K562 (cell line): ENCODE measurements around the gene SLC9A3. TPM values are rescaled to one million over a fixed set of nuclear protein-coding genes. Genes with fewer than 3 reads are reported as not detected.

Experiments used
- ATAC-seq: fragments of 200-7000 bp; cut with Tn5 transposase; 3 replicates; pipeline ENCODE4 v1.9.1; 2020; ENCODE audit warnings: moderate library complexity
- BruUV-seq: library from RNA; stranded (reverse); fragments of 400-500 nt; replicated peaks from 2 replicates; lab custom pipeline; 2021; lab: Mats Ljungman, UMichigan
- CTCF ChIA-PET: fragments of 300-600 bp; formaldehyde crosslinking; extraction: SDS; loops from one replicate; lab custom pipeline; 2021; ENCODE audit warnings: low intra/inter-chr PET ratio; lab: Yijun Ruan, JAX
- POLR2A ChIA-PET: fragments of 300-600, 350-650 bp; sonication (Branson Sonifier 250); formaldehyde crosslinking; extraction: SDS; loops from one replicate; lab custom pipeline; 2021; ENCODE audit warnings: antibody characterized with exemption, inconsistent platforms; lab: Yijun Ruan, JAX
- DNase-seq, 4 experiments: peaks; one replicate each; pipeline versions ENCODE4 v3.0.0 to v3.0.0-alpha.2; 2011 to 2018; ENCODE audit warnings: low spot score in 3 of 4, mixed read lengths in 3 of 4; ENCODE audit errors: extremely low read depth in 1 of 4
- FAIRE-seq: peaks from 2 replicates; lab custom pipeline; 2011; peaks lifted over from hg19 to GRCh38; lab: Jason Lieb, UNC
- H2AFZ ChIP-seq: 2 replicates; pipeline ENCODE4 v1.6.0; 2011; ENCODE audit warnings: low read depth, low read length, control low read depth, inconsistent platforms
- H3K27ac ChIP-seq: fragments of 200-600 bp; 3 replicates; pipeline ENCODE4 v1.8.0; 2011; ENCODE audit warnings: low read depth, mild to moderate bottlenecking, control low read depth, inconsistent platforms, low read length, moderate library complexity, mixed read lengths; ENCODE audit errors: extremely low read depth
- H3K27me3 ChIP-seq, 2 experiments: fragments of 300-600 bp in 1 of 2; 2 replicates in 1 of 2; 3 replicates in 1 of 2; pipeline versions ENCODE4 v1.6.0 to v1.8.0; 2011; ENCODE audit warnings: inconsistent platforms in 2 of 2, low read length in 2 of 2, mild to moderate bottlenecking in 1 of 2, mixed read lengths in 1 of 2, moderate library complexity in 1 of 2; ENCODE audit not compliant: control insufficient read depth in 2 of 2, insufficient read depth in 2 of 2
- H3K36me3 ChIP-seq: fragments of 300-600 bp; 3 replicates; pipeline ENCODE4 v1.8.0; 2011; ENCODE audit warnings: mild to moderate bottlenecking, low read length, inconsistent platforms; ENCODE audit not compliant: control insufficient read depth, insufficient read depth
- H3K4me1 ChIP-seq, 2 experiments: fragments of 200-600 bp in 1 of 2; replicated peaks in 1 of 2; 2 replicates in 1 of 2; 3 replicates in 1 of 2; pipeline versions ENCODE4 v1.5.1 to v1.8.0; 2011; ENCODE audit warnings: inconsistent platforms in 2 of 2, low read length in 2 of 2, mild to moderate bottlenecking in 1 of 2, mixed read lengths in 1 of 2, moderate library complexity in 1 of 2; ENCODE audit not compliant: control insufficient read depth in 2 of 2, insufficient read depth in 2 of 2
- H3K4me2 ChIP-seq: 2 replicates; pipeline ENCODE4 v1.6.1; 2011; ENCODE audit warnings: low read length, control low read depth, inconsistent platforms, mixed read lengths; ENCODE audit not compliant: insufficient read depth
- H3K4me3 ChIP-seq: fragments of 200-600 bp; sonication (generic), shearing (Covaris generic); 2 replicates; pipeline ENCODE4 v1.5.1; 2016; ENCODE audit warnings: control low read depth, inconsistent platforms
- H3K79me2 ChIP-seq: fragments of 200-600 bp; 3 replicates; pipeline ENCODE4 v1.8.0; 2011; ENCODE audit warnings: low read length, inconsistent platforms; ENCODE audit not compliant: control insufficient read depth, insufficient read depth
- H3K9ac ChIP-seq, 2 experiments: 2 replicates each; pipeline versions ENCODE4 v1.6.0 to v1.6.1; 2011; ENCODE audit warnings: low read depth in 2 of 2, low read length in 2 of 2, control low read depth in 1 of 2, inconsistent platforms in 1 of 2, mild to moderate bottlenecking in 1 of 2, mixed read lengths in 1 of 2; ENCODE audit not compliant: insufficient read depth in 1 of 2
- H3K9me1 ChIP-seq: one replicate; pipeline ENCODE4 v1.6.0; 2011; ENCODE audit warnings: inconsistent platforms, mild to moderate bottlenecking, low read length, moderate library complexity; ENCODE audit not compliant: control insufficient read depth, insufficient read depth
- H3K9me3 ChIP-seq: replicated peaks from 2 replicates; pipeline ENCODE4 v1.5.1; 2011; ENCODE audit warnings: low read depth, low read length, inconsistent platforms; ENCODE audit not compliant: control insufficient read depth, insufficient read depth
- H4K20me1 ChIP-seq: replicated peaks from 2 replicates; pipeline ENCODE4 v1.6.1; 2011; ENCODE audit warnings: low read length, inconsistent platforms, mixed read lengths; ENCODE audit not compliant: control insufficient read depth, insufficient read depth
- FOSL1 ChIP-seq: fragments of 200-800 bp; sonication (Bioruptor generic); conservative IDR thresholded peaks from 2 replicates; pipeline ENCODE4 v1.6.1; 2016; ENCODE audit warnings: missing genetic modification characterization, missing compliant biosample characterization
- GTF2A2 ChIP-seq: IDR thresholded peaks from 2 replicates; pipeline ENCODE4 v1.6.1; 2016; ENCODE audit warnings: mild to moderate bottlenecking, missing genetic modification characterization, missing compliant biosample characterization
- MXD1 ChIP-seq: fragments of 250-450 bp; sonication (Bioruptor Pico); IDR thresholded peaks from 2 replicates; pipeline ENCODE4 v1.8.0; 2021; ENCODE audit warnings: borderline replicate concordance, mild to moderate bottlenecking, moderate library complexity; ENCODE audit not compliant: poor library complexity, severe bottlenecking
- NCOR1 ChIP-seq: fragments of 450-650 bp; IDR thresholded peaks from 2 replicates; pipeline ENCODE4 v1.6.1; 2016; ENCODE audit warnings: mild to moderate bottlenecking, moderate library complexity
- NFE2 ChIP-seq: IDR thresholded peaks from 2 replicates; pipeline ENCODE4 v1.6.1; 2014; ENCODE audit warnings: antibody characterized with exemption, low read depth
- PATZ1 ChIP-seq: fragments of 250-450 bp; sonication (Bioruptor Pico); IDR thresholded peaks from 2 replicates; pipeline ENCODE4 v1.5.0; 2020; ENCODE audit warnings: mild to moderate bottlenecking, borderline replicate concordance
- ZBTB34 ChIP-seq: fragments of 250-450 bp; sonication (Bioruptor Pico); IDR thresholded peaks from 2 replicates; pipeline ENCODE4 v1.8.0; 2021; ENCODE audit warnings: mild to moderate bottlenecking, moderate library complexity
- ZNF24 ChIP-seq: fragments of 450-650 bp; IDR thresholded peaks from 2 replicates; pipeline ENCODE4 v1.6.1; 2016
- WGBS: fragments of 100-300 bp; shearing (Covaris generic); methylation state at CpG from one replicate; pipeline ENCODE4 v1.1.6; 2016; ENCODE audit warnings: low coverage, mixed read lengths; ENCODE audit not compliant: insufficient coverage; ENCODE audit errors: missing lambda C conversion rate; 5-methylcytosine and 5-hydroxymethylcytosine counted together
- in situ Hi-C: fragments of 300-500 bp; cut with MboI; formaldehyde crosslinking; loops from 4 replicates; pipeline ENCODE4 v1.15.0; 2018; ENCODE audit warnings: inconsistent platforms, mixed read lengths
- intact Hi-C: fragments of 100-400 bp; cut with micrococcal nuclease; formaldehyde crosslinking; loops from 2 replicates; pipeline ENCODE4 v1.14.2; 2022
- polyA plus RNA-seq, 8 experiments: library from polyadenylated mRNA; depleted of rRNA in 4 of 8; stranded (reverse) in 5 of 8; unstranded in 3 of 8; fragments of >200 nt; fragmentation: Nextera tagmentation in 2 of 8; fragmentation: Illumina TruSeq in 1 of 8; extraction: Ambion mirVana in 2 of 8; extraction: Trizol in 1 of 8; gene quantifications; 2 replicates each; pipeline versions ENCODE4 v1.2.1 to v1.2.3, GENCODE V29; 2011 to 2014; ENCODE audit warnings: inconsistent platforms in 1 of 8, missing spikeins in 1 of 8
- total RNA-seq, 7 experiments: library from RNA; depleted of rRNA in 6 of 7; stranded (reverse); fragments of >200 nt in 6 of 7; fragmentation: Illumina TruSeq in 2 of 7; extraction: Trizol in 2 of 7; gene quantifications; 2 replicates each; pipeline versions ENCODE4 v1.2.1 to v1.2.3, GENCODE V29; 2011 to 2021; ENCODE audit warnings: low replicate concordance in 1 of 7

The SLC9A3 gene
- total and polyA plus RNA-seq, 9 of the 15 experiments (the other 6 are each of a cell fraction or from before 2014, with no cell fraction given): 1.5 to 5.8 (median 3.7) TPM; not detected in 2

GRCh38 chr5:481347-481746 lies 42.9 kb downstream of the SLC9A3 start:
- peaks cover 21 to 75% of the 10 kb centered on the region in 2 experiments; a peak in 4 of 5 replicates for H3K27me3 ChIP-seq
- H3K79me2 ChIP-seq: no peaks in the 10 kb centered on the region
- BruUV-seq: no TSS peak
- ChIA-PET CTCF (no interaction called here), POLR2A (interaction anchor here (0.6 kb wide), 1 partner anchor 67 kb away, joined by 3 read pairs; no protein-coding TSS in a partner anchor)
- FAIRE-seq (no peak), ATAC-seq (no peak), DNase-seq (no peak)
- no peak overlapping the region for H3K4me3 ChIP-seq
- in situ Hi-C loops (no loop called here), intact Hi-C loops (no loop called here)
- no peak overlapping the region for H3K27ac ChIP-seq
- peaks cover 4% of the 10 kb centered on the region for H3K9me1 ChIP-seq
- H3K4me1 ChIP-seq: peaks cover 8 to 79% of the 10 kb centered on the region in 2 experiments; a peak in 3 of 5 replicates
- H3K36me3 ChIP-seq: no peaks in the 10 kb centered on the region
- TF ChIP-seq ZNF24 (no peak), ZBTB34 (CRISPR knock-in tag) (no peak), MXD1 (no peak), GTF2A2 (tag) (no peak), NCOR1 (no peak), NFE2 (no peak), FOSL1 (no peak), PATZ1 (no peak)
- no peak overlapping the region for H2AFZ ChIP-seq
- 0 out of 2 replicates have a peak, but pooled peaks cover 14% of the 10 kb centered on the region for H4K20me1 ChIP-seq
- H3K4me2 ChIP-seq: no peak overlapping the region
- 22% methylated on average over 22 of the region's 23 CpGs for WGBS
- no peaks in the 10 kb centered on the region for H3K9me3 ChIP-seq
- H3K9ac ChIP-seq: no peak overlapping the region
